Measurements from ENCODE around the gene ERMN. TPM values are rescaled to one million over a fixed set of nuclear protein-coding genes. Genes with fewer than 3 reads are reported as not detected.

Gene ERMN
- total RNA-seq, 2 donors from 2014 or later = not detected

DNA sequence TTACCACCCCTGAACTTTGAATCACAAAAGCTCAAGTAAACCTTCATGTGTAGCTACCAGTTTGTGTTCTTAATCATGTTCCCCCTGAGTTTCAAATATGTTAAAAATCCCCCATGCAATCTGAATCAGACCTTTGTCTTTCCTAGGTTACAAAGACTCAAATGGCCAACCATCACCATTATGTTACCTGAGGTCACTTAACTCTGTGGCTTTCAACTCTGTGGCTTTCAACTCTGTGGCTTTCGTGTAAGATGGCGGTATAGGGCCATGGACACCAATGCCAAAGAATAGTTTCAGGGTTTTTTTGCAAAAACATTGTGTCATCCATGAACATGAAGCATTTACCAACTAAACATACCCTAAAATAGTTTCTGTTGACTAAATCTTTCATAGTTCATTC is 6.7 kb downstream of the ERMN start:
- Histone ChIP-seq H3K27me3 (no peaks in the 10 kb centered on the region), H3K27ac (no peak overlapping the region), H3K4me1 (no peaks in the 10 kb centered on the region), H3K36me3 (no peaks in the 10 kb centered on the region), H3K4me3 (no peak overlapping the region), H3K9me3 (no peaks in the 10 kb centered on the region)
- TF ChIP-seq, protein P1, sequence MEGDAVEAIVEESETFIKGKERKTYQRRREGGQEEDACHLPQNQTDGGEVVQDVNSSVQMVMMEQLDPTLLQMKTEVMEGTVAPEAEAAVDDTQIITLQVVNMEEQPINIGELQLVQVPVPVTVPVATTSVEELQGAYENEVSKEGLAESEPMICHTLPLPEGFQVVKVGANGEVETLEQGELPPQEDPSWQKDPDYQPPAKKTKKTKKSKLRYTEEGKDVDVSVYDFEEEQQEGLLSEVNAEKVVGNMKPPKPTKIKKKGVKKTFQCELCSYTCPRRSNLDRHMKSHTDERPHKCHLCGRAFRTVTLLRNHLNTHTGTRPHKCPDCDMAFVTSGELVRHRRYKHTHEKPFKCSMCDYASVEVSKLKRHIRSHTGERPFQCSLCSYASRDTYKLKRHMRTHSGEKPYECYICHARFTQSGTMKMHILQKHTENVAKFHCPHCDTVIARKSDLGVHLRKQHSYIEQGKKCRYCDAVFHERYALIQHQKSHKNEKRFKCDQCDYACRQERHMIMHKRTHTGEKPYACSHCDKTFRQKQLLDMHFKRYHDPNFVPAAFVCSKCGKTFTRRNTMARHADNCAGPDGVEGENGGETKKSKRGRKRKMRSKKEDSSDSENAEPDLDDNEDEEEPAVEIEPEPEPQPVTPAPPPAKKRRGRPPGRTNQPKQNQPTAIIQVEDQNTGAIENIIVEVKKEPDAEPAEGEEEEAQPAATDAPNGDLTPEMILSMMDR (IDR thresholded peaks at IDR 0.05) = no peak
- DNase-seq (ENCODE audit: low spot score) = no peak

DNA sequence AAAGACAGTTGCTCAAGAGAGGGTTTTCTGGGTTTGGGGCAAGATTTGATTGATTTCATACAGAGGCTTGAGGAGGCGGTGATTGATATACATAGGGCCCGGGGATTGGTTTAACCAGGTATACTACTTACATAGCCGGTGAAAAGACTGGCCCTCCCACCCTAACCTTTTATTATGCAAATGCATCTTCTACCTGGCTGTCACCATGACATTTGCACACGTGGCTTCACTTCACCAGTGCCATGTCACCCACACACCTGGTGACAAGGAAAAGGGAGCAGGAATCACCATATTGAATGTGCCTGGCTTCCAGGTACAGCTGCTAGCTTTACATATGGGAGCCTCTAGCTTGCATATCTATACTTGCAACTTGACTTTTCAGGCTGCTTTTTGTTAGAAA is 9.7 kb downstream of the ERMN start:
- Histone ChIP-seq H3K4me1 (no peaks in the 10 kb centered on the region), H3K36me3 (no peaks in the 10 kb centered on the region), H3K9me3 (no peaks in the 10 kb centered on the region), H3K4me3 (no peak overlapping the region), H3K27me3 (no peaks in the 10 kb centered on the region), H3K27ac (no peak overlapping the region)
- DNase-seq (ENCODE audit: low spot score) = no peak
- TF ChIP-seq, protein P1 (IDR thresholded peaks at IDR 0.05) = no peak

DNA sequence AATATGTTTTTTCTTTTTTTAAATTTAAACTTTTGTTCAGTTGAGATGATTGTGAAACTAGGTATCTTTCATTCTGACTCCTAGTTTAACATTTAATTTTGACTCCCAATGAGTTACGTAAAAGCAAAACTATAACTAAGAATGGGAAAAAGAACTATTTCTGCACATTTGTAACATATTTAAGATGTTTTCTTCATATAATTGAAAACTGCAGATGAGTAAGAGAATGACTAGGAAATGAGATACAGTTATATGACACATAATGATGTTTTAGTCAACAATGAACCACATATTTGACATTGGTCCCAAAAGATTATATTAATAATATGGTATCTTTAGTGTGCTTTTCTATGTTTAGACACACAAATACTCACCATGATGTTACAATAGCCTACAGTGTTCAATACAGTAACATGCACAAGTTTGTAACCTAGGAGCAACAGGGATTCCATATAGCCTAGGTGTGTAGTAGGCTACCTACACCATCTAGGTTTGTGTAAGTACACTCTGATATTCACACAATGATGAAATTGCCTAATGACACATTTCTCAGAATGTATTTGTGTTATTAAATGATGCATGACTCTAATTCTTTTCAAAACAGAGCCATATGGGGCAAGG is 12.6 kb downstream of the ERMN start:
- no peaks in the 10 kb centered on the region for H3K27me3 ChIP-seq
- H3K9me3 ChIP-seq = no peaks in the 10 kb centered on the region
- TF ChIP-seq, protein P1 (IDR thresholded peaks at IDR 0.05) = no peak
- H3K27ac ChIP-seq = no peak overlapping the region
- no peaks in the 10 kb centered on the region for H3K4me1 ChIP-seq
- no peak overlapping the region for H3K4me3 ChIP-seq
- no peak for DNase-seq (ENCODE audit: low spot score)
- H3K36me3 ChIP-seq = no peaks in the 10 kb centered on the region

DNA sequence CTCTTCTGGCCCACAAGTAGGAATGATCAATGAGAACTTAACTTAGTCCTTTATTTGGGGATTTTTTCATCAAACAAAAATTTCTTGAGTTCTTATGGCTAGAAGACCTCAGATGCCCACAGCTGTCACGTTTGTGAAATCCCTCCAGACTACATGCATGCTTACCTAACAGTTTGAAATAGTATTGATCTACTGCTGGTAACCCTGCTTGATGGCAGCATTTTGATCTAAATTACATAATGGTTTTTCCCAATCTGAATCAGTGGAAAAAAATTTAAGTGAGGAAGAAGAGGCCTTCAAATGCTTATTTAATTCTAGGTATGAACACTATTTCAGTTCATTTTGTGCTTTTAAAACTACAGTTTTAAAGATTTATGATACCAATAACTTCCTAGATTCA is 13.9 kb downstream of the ERMN start:
- Histone ChIP-seq H3K4me3 (no peak overlapping the region), H3K27me3 (no peaks in the 10 kb centered on the region), H3K27ac (no peak overlapping the region), H3K4me1 (no peaks in the 10 kb centered on the region), H3K36me3 (no peaks in the 10 kb centered on the region), H3K9me3 (no peaks in the 10 kb centered on the region)
- TF ChIP-seq, protein P1 (IDR thresholded peaks at IDR 0.05) = no peak
- DNase-seq (ENCODE audit: low spot score) = no peak

DNA sequence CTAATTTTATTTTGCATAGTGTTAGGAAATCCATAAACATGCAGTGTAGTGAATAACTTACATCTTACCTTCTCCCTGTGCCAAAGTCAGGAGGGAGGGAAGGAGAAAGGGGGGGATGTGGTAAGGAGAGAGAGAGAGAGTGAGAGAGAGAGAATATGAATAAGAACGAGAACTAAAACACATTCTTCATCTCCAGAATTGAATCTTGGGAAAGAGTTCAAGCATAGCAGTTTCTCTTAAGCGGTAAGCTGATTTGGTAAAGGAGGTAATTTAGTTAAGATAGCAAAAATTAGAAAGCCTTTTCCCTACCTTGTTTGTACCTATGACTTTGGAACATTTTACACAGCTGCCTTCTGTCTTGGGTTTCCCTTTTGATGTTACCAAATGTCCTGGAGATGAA is 15.7 kb downstream of the ERMN start:
- Histone ChIP-seq H3K27me3 (no peaks in the 10 kb centered on the region), H3K9me3 (no peaks in the 10 kb centered on the region), H3K4me1 (no peaks in the 10 kb centered on the region), H3K27ac (no peak overlapping the region), H3K4me3 (no peak overlapping the region), H3K36me3 (no peaks in the 10 kb centered on the region)
- TF ChIP-seq, protein P1 (IDR thresholded peaks at IDR 0.05) = no peak
- DNase-seq (ENCODE audit: low spot score) = no peak

DNA sequence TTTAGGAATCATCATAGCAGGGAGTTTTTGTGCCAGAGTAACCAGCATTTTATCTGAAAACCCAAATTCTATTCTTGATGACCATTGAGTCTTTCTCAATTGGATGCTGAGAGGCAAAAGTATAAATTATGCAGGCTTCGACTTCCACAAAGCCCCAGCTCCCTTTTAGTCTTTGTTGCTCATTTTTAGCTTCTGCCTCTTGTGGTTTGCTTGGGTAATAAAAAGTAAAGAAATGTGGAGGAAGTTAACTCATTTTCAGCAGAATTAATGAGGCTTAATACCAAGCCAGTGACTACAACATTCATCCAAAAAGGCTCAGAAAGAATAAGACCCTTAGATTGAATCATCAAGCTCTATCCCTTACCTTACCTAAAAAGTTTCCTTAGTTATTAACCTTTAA is 18.6 kb downstream of the ERMN start:
- Histone ChIP-seq H3K9me3 (no peaks in the 10 kb centered on the region), H3K36me3 (no peaks in the 10 kb centered on the region), H3K27me3 (no peaks in the 10 kb centered on the region), H3K4me1 (no peaks in the 10 kb centered on the region), H3K27ac (no peak overlapping the region), H3K4me3 (no peak overlapping the region)
- TF ChIP-seq, protein P1 (IDR thresholded peaks at IDR 0.05) = no peak
- no peak for DNase-seq (ENCODE audit: low spot score)
